K562 (cell line): Measurements from ENCODE around the gene HGF. TPM values are rescaled to one million over a fixed set of nuclear protein-coding genes. Genes with fewer than 3 reads are reported as not detected.

Experiments used
- ATAC-seq: fragments of 200-7000 bp; cut with Tn5 transposase; 3 replicates; pipeline ENCODE4 v1.9.1; 2020; ENCODE audit warnings: moderate library complexity
- BruUV-seq: library from RNA; stranded (reverse); fragments of 400-500 nt; replicated peaks from 2 replicates; lab custom pipeline; 2021; lab: Mats Ljungman, UMichigan
- CTCF ChIA-PET: fragments of 300-600 bp; formaldehyde crosslinking; extraction: SDS; loops from one replicate; lab custom pipeline; 2021; ENCODE audit warnings: low intra/inter-chr PET ratio; lab: Yijun Ruan, JAX
- POLR2A ChIA-PET: fragments of 300-600, 350-650 bp; sonication (Branson Sonifier 250); formaldehyde crosslinking; extraction: SDS; loops from one replicate; lab custom pipeline; 2021; ENCODE audit warnings: antibody characterized with exemption, inconsistent platforms; lab: Yijun Ruan, JAX
- DNase-seq, 4 experiments: peaks; one replicate each; pipeline versions ENCODE4 v3.0.0 to v3.0.0-alpha.2; 2011 to 2018; ENCODE audit warnings: low spot score in 3 of 4, mixed read lengths in 3 of 4; ENCODE audit errors: extremely low read depth in 1 of 4
- FAIRE-seq: peaks from 2 replicates; lab custom pipeline; 2011; peaks lifted over from hg19 to GRCh38; lab: Jason Lieb, UNC
- H2AFZ ChIP-seq: 2 replicates; pipeline ENCODE4 v1.6.0; 2011; ENCODE audit warnings: low read depth, low read length, control low read depth, inconsistent platforms
- H3K27ac ChIP-seq: fragments of 200-600 bp; 3 replicates; pipeline ENCODE4 v1.8.0; 2011; ENCODE audit warnings: low read depth, mild to moderate bottlenecking, control low read depth, inconsistent platforms, low read length, moderate library complexity, mixed read lengths; ENCODE audit errors: extremely low read depth
- H3K27me3 ChIP-seq, 2 experiments: fragments of 300-600 bp in 1 of 2; 2 replicates in 1 of 2; 3 replicates in 1 of 2; pipeline versions ENCODE4 v1.6.0 to v1.8.0; 2011; ENCODE audit warnings: inconsistent platforms in 2 of 2, low read length in 2 of 2, mild to moderate bottlenecking in 1 of 2, mixed read lengths in 1 of 2, moderate library complexity in 1 of 2; ENCODE audit not compliant: control insufficient read depth in 2 of 2, insufficient read depth in 2 of 2
- H3K36me3 ChIP-seq: fragments of 300-600 bp; 3 replicates; pipeline ENCODE4 v1.8.0; 2011; ENCODE audit warnings: mild to moderate bottlenecking, low read length, inconsistent platforms; ENCODE audit not compliant: control insufficient read depth, insufficient read depth
- H3K4me1 ChIP-seq, 2 experiments: fragments of 200-600 bp in 1 of 2; replicated peaks in 1 of 2; 2 replicates in 1 of 2; 3 replicates in 1 of 2; pipeline versions ENCODE4 v1.5.1 to v1.8.0; 2011; ENCODE audit warnings: inconsistent platforms in 2 of 2, low read length in 2 of 2, mild to moderate bottlenecking in 1 of 2, mixed read lengths in 1 of 2, moderate library complexity in 1 of 2; ENCODE audit not compliant: control insufficient read depth in 2 of 2, insufficient read depth in 2 of 2
- H3K4me2 ChIP-seq: 2 replicates; pipeline ENCODE4 v1.6.1; 2011; ENCODE audit warnings: low read length, control low read depth, inconsistent platforms, mixed read lengths; ENCODE audit not compliant: insufficient read depth
- H3K4me3 ChIP-seq: fragments of 200-600 bp; sonication (generic), shearing (Covaris generic); 2 replicates; pipeline ENCODE4 v1.5.1; 2016; ENCODE audit warnings: control low read depth, inconsistent platforms
- H3K79me2 ChIP-seq: fragments of 200-600 bp; 3 replicates; pipeline ENCODE4 v1.8.0; 2011; ENCODE audit warnings: low read length, inconsistent platforms; ENCODE audit not compliant: control insufficient read depth, insufficient read depth
- H3K9ac ChIP-seq, 2 experiments: 2 replicates each; pipeline versions ENCODE4 v1.6.0 to v1.6.1; 2011; ENCODE audit warnings: low read depth in 2 of 2, low read length in 2 of 2, control low read depth in 1 of 2, inconsistent platforms in 1 of 2, mild to moderate bottlenecking in 1 of 2, mixed read lengths in 1 of 2; ENCODE audit not compliant: insufficient read depth in 1 of 2
- H3K9me1 ChIP-seq: one replicate; pipeline ENCODE4 v1.6.0; 2011; ENCODE audit warnings: inconsistent platforms, mild to moderate bottlenecking, low read length, moderate library complexity; ENCODE audit not compliant: control insufficient read depth, insufficient read depth
- H3K9me3 ChIP-seq: replicated peaks from 2 replicates; pipeline ENCODE4 v1.5.1; 2011; ENCODE audit warnings: low read depth, low read length, inconsistent platforms; ENCODE audit not compliant: control insufficient read depth, insufficient read depth
- H4K20me1 ChIP-seq: replicated peaks from 2 replicates; pipeline ENCODE4 v1.6.1; 2011; ENCODE audit warnings: low read length, inconsistent platforms, mixed read lengths; ENCODE audit not compliant: control insufficient read depth, insufficient read depth
- CEBPB ChIP-seq: fragments of 450-650 bp; IDR thresholded peaks from 2 replicates; pipeline ENCODE4 v1.6.1; 2016; ENCODE audit warnings: missing genetic modification characterization, missing compliant biosample characterization
- CEBPG ChIP-seq, 3 experiments: fragments of 200-800 bp in 1 of 3; sonication (Bioruptor generic) in 1 of 3; sonication (generic) in 1 of 3; formaldehyde crosslinking in 1 of 3; IDR thresholded peaks in 2 of 3; conservative IDR thresholded peaks in 1 of 3; 2 replicates each; pipeline versions ENCODE4 v1.6.1 to v1.8.0; 2016 to 2022; ENCODE audit warnings: missing compliant biosample characterization in 2 of 3, missing genetic modification characterization in 2 of 3, mild to moderate bottlenecking in 1 of 3, missing genetic modification reagents in 1 of 3
- FOS ChIP-seq: IDR thresholded peaks from 3 replicates; pipeline ENCODE4 v1.6.1; 2011; ENCODE audit not compliant: insufficient read length; ENCODE audit errors: extremely low read depth
- FOXK1 ChIP-seq: sonication (generic); formaldehyde crosslinking; IDR thresholded peaks from 2 replicates; pipeline ENCODE4 v1.8.0; 2022; ENCODE audit warnings: missing genetic modification reagents, mild to moderate bottlenecking, borderline replicate concordance
- FOXM1 ChIP-seq, 2 experiments: fragments of 450-650 bp in 1 of 2; sonication (generic) in 1 of 2; formaldehyde crosslinking in 1 of 2; IDR thresholded peaks; 2 replicates each; pipeline versions ENCODE4 v1.6.1 to v1.9.0; 2017 to 2022; ENCODE audit warnings: low read depth in 2 of 2, mild to moderate bottlenecking in 2 of 2, missing genetic modification reagents in 1 of 2, moderate library complexity in 1 of 2
- FOXP1 ChIP-seq: sonication (generic); formaldehyde crosslinking; IDR thresholded peaks from 2 replicates; pipeline ENCODE4 v1.8.0; 2022; ENCODE audit warnings: mild to moderate bottlenecking, missing genetic modification reagents
- HOMEZ ChIP-seq: fragments of 250-450 bp; sonication (Bioruptor Pico); IDR thresholded peaks from 2 replicates; pipeline ENCODE4 v1.4.0; 2020; ENCODE audit warnings: mild to moderate bottlenecking, moderate library complexity
- HOXB6 ChIP-seq: fragments of 250-450 bp; sonication (Bioruptor Pico); IDR thresholded peaks from 2 replicates; pipeline ENCODE4 v1.5.1; 2022; ENCODE audit warnings: mild to moderate bottlenecking, borderline replicate concordance
- RBFOX2 ChIP-seq: fragments of 200-400 bp; formaldehyde crosslinking; IDR thresholded peaks from 2 replicates; pipeline ENCODE4 v1.6.1; 2017; ENCODE audit warnings: low read depth, mild to moderate bottlenecking, low read length, moderate library complexity
- RCOR1 ChIP-seq, 2 experiments: IDR thresholded peaks; 2 replicates each; pipeline ENCODE4 v1.6.1; 2012; ENCODE audit warnings: low read depth in 2 of 2, low read length in 2 of 2, borderline replicate concordance in 1 of 2, improper control_type of control experiment in 1 of 2
- STAG1 ChIP-seq: sonication (generic); formaldehyde crosslinking; IDR thresholded peaks from 2 replicates; pipeline ENCODE4 v1.5.0; 2020; ENCODE audit warnings: missing genetic modification reagents, borderline replicate concordance
- TEAD1 ChIP-seq, 2 experiments: fragments of 450-650 bp in 1 of 2; sonication (generic) in 1 of 2; formaldehyde crosslinking; IDR thresholded peaks; 2 replicates each; pipeline versions ENCODE4 v1.4.0 to v1.8.0; 2020 to 2022; ENCODE audit warnings: mild to moderate bottlenecking in 2 of 2, missing genetic modification reagents in 1 of 2
- TEAD2 ChIP-seq: fragments of 450-650 bp; IDR thresholded peaks from 2 replicates; pipeline ENCODE4 v1.6.1; 2016; ENCODE audit warnings: missing genetic modification characterization, control low read depth, missing compliant biosample characterization
- WGBS: fragments of 100-300 bp; shearing (Covaris generic); methylation state at CpG from one replicate; pipeline ENCODE4 v1.1.6; 2016; ENCODE audit warnings: low coverage, mixed read lengths; ENCODE audit not compliant: insufficient coverage; ENCODE audit errors: missing lambda C conversion rate; 5-methylcytosine and 5-hydroxymethylcytosine counted together
- in situ Hi-C: fragments of 300-500 bp; cut with MboI; formaldehyde crosslinking; loops from 4 replicates; pipeline ENCODE4 v1.15.0; 2018; ENCODE audit warnings: inconsistent platforms, mixed read lengths
- intact Hi-C: fragments of 100-400 bp; cut with micrococcal nuclease; formaldehyde crosslinking; loops from 2 replicates; pipeline ENCODE4 v1.14.2; 2022
- polyA plus RNA-seq, 8 experiments: library from polyadenylated mRNA; depleted of rRNA in 4 of 8; stranded (reverse) in 5 of 8; unstranded in 3 of 8; fragments of >200 nt; fragmentation: Nextera tagmentation in 2 of 8; fragmentation: Illumina TruSeq in 1 of 8; extraction: Ambion mirVana in 2 of 8; extraction: Trizol in 1 of 8; gene quantifications; 2 replicates each; pipeline versions ENCODE4 v1.2.1 to v1.2.3, GENCODE V29; 2011 to 2014; ENCODE audit warnings: inconsistent platforms in 1 of 8, missing spikeins in 1 of 8
- total RNA-seq, 7 experiments: library from RNA; depleted of rRNA in 6 of 7; stranded (reverse); fragments of >200 nt in 6 of 7; fragmentation: Illumina TruSeq in 2 of 7; extraction: Trizol in 2 of 7; gene quantifications; 2 replicates each; pipeline versions ENCODE4 v1.2.1 to v1.2.3, GENCODE V29; 2011 to 2021; ENCODE audit warnings: low replicate concordance in 1 of 7

Gene HGF
- total and polyA plus RNA-seq, 9 of the 15 experiments (the other 6 are each of a cell fraction or from before 2014, with no cell fraction given): 0.02 TPM; not detected in 8

GRCh38 chr7:81684033-81684432 lies 85.8 kb downstream of the HGF start (continued):
- no peak for TF ChIP-seq FOXM1 (IDR thresholded peaks at IDR 0.05; ENCODE audit: low read depth)
- TF ChIP-seq FOXM1 (CRISPR knock-in tag; IDR thresholded peaks at IDR 0.05; ENCODE audit: low read depth): no peak

- no peak overlapping the region for H2AFZ ChIP-seq
- in situ Hi-C loops: no loop called here
These were observed 87.0 kb downstream of the HGF start for GRCh38 chr7:81682873-81683272.

More at GRCh38 chr7:81682873-81683272, 87.0 kb downstream of the HGF start:
- no peak overlapping the region for H3K4me2 ChIP-seq
- no peaks in the 10 kb centered on the region for H3K4me1 ChIP-seq
- intact Hi-C loops: no loop called here
- no peaks in the 10 kb centered on the region for H3K27me3 ChIP-seq
- BruUV-seq: no TSS peak
- no peaks in the 10 kb centered on the region for H4K20me1 ChIP-seq
- H3K79me2 ChIP-seq: no peaks in the 10 kb centered on the region
- WGBS: 0% methylated on average over 2 of the region's 2 CpGs
- H3K4me3 ChIP-seq: no peak overlapping the region
- no peak for DNase-seq
- ChIA-PET POLR2A (interaction anchor here (0.7 kb wide), 1 partner anchor 369 kb away, joined by 3 read pairs; no protein-coding TSS in a partner anchor), CTCF (no interaction called here)
- H3K9me3 ChIP-seq: peaks cover 3% of the 10 kb centered on the region
- no peak for FAIRE-seq
- H3K27ac ChIP-seq: no peak overlapping the region
- TF ChIP-seq RBFOX2: no peak
- no peak for TF ChIP-seq HOMEZ
- no peak for TF ChIP-seq HOXB6 (CRISPR knock-in tag)
- no peak for TF ChIP-seq TEAD2
- TF ChIP-seq FOXP1 (CRISPR knock-in tag): no peak
- no peak for TF ChIP-seq CEBPB (tag)
- no peak for TF ChIP-seq FOS
- TF ChIP-seq RCOR1 (IDR thresholded peaks at IDR 0.05; ENCODE audit: borderline replicate concordance in 1 of 2, low read depth in 2 of 2, low read length in 2 of 2): no peak
- TF ChIP-seq TEAD1 (CRISPR knock-in tag; IDR thresholded peaks at IDR 0.05): no peak
- no peak for TF ChIP-seq STAG1 (CRISPR knock-in tag)
- TF ChIP-seq FOXK1 (CRISPR knock-in tag): no peak
- no peak for TF ChIP-seq CEBPG (CRISPR knock-in tag; IDR thresholded peaks at IDR 0.05)
- TF ChIP-seq CEBPG (tag; conservative IDR thresholded peaks at IDR 0.05 in 1 of 2, IDR thresholded peaks at IDR 0.05 in 1 of 2): no peak
- H3K9ac ChIP-seq: no peak overlapping the region
- no peak for ATAC-seq
- H3K9me1 ChIP-seq: no peaks in the 10 kb centered on the region
- H3K36me3 ChIP-seq: no peaks in the 10 kb centered on the region
